GM19463 (cell line): ENCODE results near the gene DCC.

Source experiments
- ATAC-seq: cut with Tn5 transposase; IDR thresholded peaks from one replicate; pipeline ENCODE4 v1.9.1; 2021; ENCODE audit warnings: mild to moderate bottlenecking, moderate library complexity; ENCODE audit not compliant: unreplicated experiment

DCC gene

GRCh38 chr18:52489396-52490306 lies 149.7 kb downstream of the DCC start:
- ATAC-seq: no peak

- no peak for ATAC-seq
Measured at GRCh38 chr18:52496426-52496825, 156.4 kb downstream of the DCC start.

- no peak for ATAC-seq
Measured at GRCh38 chr18:52499016-52499415, 159.0 kb downstream of the DCC start.

- no peak for ATAC-seq
Measured at GRCh38 chr18:52499644-52500043, 159.6 kb downstream of the DCC start.

- no peak for ATAC-seq
Measured at GRCh38 chr18:52504589-52504988, 164.6 kb downstream of the DCC start.

- no peak for ATAC-seq
Measured at GRCh38 chr18:52510139-52510538, 170.1 kb downstream of the DCC start.

- no peak for ATAC-seq
Measured at GRCh38 chr18:52518086-52518485, 178.1 kb downstream of the DCC start.

- no peak for ATAC-seq
Measured at GRCh38 chr18:52519021-52519420, 179.0 kb downstream of the DCC start.

GRCh38 chr18:52523566-52523965 lies 183.6 kb downstream of the DCC start:
- ATAC-seq: no peak

DNA sequence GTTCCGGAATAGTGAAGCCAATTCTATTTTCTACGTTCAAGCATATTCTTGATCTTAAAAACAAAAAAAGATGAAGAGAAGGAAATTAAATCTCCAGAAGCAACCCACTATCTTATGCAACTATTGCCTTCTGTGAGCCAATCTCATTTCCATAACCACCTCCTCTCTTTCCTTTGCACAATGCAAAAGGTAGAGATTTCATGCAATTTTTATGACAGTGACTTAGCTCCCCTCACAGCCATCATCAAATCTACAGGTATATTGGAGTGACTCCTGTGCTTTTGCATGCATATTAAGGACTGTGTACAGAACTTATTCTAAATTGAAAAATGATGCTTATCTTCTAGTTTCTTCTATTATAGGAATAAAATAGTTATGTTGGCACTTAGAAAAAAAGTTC lies 191.8 kb downstream of the DCC start:
- no peak for ATAC-seq

DNA sequence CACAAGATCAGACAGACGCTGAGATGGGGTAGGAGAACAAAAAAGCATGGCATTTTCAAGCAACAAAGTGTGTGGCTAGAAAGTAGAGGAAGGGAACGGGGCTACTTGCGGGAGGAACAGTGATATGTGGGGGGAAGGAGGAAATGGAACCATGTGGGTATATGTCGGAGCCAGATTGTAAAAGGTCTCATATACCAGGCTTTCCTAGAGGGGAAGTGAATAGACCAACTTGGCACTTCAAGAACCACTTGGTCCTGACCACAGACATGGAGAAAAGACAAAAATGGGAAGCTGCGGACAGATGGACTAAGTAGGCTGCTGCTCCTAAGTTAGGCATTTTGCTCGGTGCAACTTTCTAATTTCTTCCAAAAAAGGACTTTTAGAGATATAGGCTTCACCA lies 196.0 kb downstream of the DCC start:
- no peak for ATAC-seq

DNA sequence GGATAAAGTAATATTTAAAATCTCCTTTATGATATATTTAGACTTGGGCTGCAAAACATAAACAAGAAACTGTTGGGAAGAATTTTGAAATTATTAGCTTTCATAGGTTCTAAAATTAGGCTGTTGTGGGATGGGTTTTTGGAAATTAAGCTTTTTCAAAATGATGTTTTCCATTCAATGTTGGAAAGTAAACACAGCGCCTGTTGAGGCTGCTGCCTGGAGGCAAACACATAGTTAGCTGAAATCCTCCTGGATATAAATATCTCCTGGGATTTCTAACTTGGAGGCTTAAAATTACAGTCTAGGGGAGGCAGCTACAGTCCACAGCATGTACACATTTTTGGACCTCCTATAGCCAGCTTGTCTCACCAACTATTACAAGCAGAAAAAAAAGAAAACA lies 197.3 kb downstream of the DCC start:
- ATAC-seq: no peak

DNA sequence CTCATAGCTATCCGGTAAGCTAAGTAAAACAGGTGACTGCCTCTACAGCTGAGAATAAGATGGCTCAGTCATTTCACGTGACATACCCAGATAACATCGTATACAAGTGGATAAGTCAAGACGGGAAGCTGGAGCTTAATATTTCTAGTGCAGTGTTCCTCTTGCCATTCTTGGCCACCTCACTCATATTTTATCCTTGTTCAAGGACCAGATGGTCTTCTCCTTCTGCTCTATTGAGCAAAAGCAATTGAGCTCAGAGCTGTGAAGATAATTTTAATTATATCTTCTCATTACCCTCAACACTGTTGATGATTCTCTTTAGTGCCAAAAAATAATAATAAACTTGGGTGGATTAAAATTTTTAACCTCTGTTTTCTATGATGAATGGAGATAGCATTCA lies 201.1 kb downstream of the DCC start:
- no peak for ATAC-seq

DNA sequence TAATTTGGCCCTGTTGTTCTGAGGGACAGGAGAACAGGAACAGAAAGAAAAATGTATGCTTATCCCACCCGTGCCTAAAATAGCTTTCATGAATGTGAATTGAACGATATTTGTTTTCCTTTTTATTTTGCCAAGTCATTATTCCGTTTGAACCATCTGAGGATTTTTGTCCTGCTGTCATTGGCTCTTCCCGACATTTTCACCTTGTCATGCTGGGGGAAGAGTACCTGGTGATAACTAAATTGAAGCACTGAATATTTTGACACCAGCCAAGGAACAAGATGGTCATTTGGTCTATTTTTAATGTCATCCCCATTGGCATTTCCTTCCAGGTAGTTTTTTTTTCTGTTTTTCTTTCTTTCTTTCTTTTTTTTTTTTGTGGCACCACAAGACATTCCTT lies 204.1 kb downstream of the DCC start:
- ATAC-seq: no peak

GRCh38 chr18:52546686-52547346 lies 206.8 kb downstream of the DCC start:
- no peak for ATAC-seq

- ATAC-seq: no peak
Measured at GRCh38 chr18:52553441-52553840, 213.4 kb downstream of the DCC start.

GRCh38 chr18:52554180-52554579 lies 214.2 kb downstream of the DCC start:
- no peak for ATAC-seq

- ATAC-seq: no peak
Measured at GRCh38 chr18:52567360-52567759, 227.4 kb downstream of the DCC start.

DNA sequence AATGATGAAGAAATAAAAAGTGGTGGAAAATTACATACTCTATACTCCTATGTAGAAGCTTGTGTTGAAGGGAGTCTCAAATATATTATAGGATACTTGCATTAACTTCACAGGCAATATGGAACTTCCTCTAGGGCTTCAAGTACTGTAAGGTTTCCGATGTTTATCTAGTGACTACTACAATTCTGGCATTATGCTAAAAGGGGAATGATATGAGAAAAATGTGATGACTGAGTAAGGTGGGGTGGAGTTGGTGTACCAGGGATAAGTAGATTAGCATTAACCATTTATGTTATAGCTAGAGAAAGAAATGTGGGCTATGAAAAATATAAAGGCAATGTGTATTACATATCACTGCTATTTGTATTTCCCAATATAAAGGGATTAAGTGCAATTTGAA lies 229.5 kb downstream of the DCC start:
- no peak for ATAC-seq

- ATAC-seq: no peak
Measured at GRCh38 chr18:52570975-52571374, 231.0 kb downstream of the DCC start.

- ATAC-seq: no peak
Measured at GRCh38 chr18:52572036-52573000, 232.3 kb downstream of the DCC start.
